ENCODE measurements around the gene KCNH8. TPM values are rescaled to one million over a fixed set of nuclear protein-coding genes. Genes with fewer than 3 reads are reported as not detected.

The KCNH8 gene
- total and polyA plus RNA-seq, 4 donors, result 0.02 to 0.08 (median 0.05) TPM; not detected in 1

DNA sequence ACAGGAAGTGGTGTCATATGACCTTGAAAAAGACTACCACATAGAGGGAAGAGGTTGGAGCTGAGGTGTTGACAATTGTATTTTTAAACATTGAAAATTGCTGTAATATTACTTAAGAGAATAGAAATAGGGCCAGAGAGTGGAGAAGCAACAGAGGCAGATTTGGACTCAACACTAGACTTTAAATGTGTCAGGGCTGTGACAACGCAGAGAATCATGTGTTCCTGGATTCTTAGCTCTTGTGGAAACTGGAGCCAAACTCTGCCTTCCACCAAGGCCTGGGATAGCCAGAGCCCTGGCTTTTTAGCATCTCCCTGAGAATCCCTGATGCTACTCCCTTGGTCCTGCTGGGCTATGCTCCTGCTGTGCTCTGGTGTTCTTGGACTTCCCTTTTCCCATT lies 277.5 kb downstream of the KCNH8 start:
- Histone ChIP-seq H3K36me3 (ENCODE audit: control insufficient read depth in 4 of 4, insufficient read depth in 3 of 4, low read depth in 1 of 4, low read length in 3 of 4) (no peaks in the 10 kb centered on the region), H3K4me3 (ENCODE audit: low read depth in 1 of 3, low read length in 3 of 3) (no peak overlapping the region), H3K9ac (ENCODE audit: low read depth in 1 of 2, low read length in 2 of 2) (no peak overlapping the region), H3K4me1 (ENCODE audit: control insufficient read depth in 4 of 4, insufficient read depth in 4 of 4, low read length in 3 of 4) (no peaks in the 10 kb centered on the region), H3K27ac (ENCODE audit: low read depth in 1 of 2, low read length in 2 of 2) (no peak overlapping the region), H3K27me3 (ENCODE audit: control insufficient read depth in 4 of 4, insufficient read depth in 4 of 4, low read length in 3 of 4) (no peaks in the 10 kb centered on the region), H3K9me3 (ENCODE audit: control insufficient read depth in 4 of 4, low read length in 3 of 4) (no peaks in the 10 kb centered on the region)
- WGBS, result 87% methylated on average over 1 of the region's 1 CpG
- no peak for TF ChIP-seq FOXA2 (IDR thresholded peaks at IDR 0.05)
- no peak for TF ChIP-seq GABPA (IDR thresholded peaks at IDR 0.05 in 1 of 2, conservative IDR thresholded peaks at IDR 0.05 in 1 of 2)
- TF ChIP-seq RXRA (IDR thresholded peaks at IDR 0.05), result no peak
- TF ChIP-seq HNF4G (IDR thresholded peaks at IDR 0.05), result no peak
- no peak for TF ChIP-seq RAD21 (IDR thresholded peaks at IDR 0.05)
- no peak for TF ChIP-seq YY1 (IDR thresholded peaks at IDR 0.05)
- no peak for TF ChIP-seq FOXA1 (IDR thresholded peaks at IDR 0.05)
- TF ChIP-seq, protein P1, sequence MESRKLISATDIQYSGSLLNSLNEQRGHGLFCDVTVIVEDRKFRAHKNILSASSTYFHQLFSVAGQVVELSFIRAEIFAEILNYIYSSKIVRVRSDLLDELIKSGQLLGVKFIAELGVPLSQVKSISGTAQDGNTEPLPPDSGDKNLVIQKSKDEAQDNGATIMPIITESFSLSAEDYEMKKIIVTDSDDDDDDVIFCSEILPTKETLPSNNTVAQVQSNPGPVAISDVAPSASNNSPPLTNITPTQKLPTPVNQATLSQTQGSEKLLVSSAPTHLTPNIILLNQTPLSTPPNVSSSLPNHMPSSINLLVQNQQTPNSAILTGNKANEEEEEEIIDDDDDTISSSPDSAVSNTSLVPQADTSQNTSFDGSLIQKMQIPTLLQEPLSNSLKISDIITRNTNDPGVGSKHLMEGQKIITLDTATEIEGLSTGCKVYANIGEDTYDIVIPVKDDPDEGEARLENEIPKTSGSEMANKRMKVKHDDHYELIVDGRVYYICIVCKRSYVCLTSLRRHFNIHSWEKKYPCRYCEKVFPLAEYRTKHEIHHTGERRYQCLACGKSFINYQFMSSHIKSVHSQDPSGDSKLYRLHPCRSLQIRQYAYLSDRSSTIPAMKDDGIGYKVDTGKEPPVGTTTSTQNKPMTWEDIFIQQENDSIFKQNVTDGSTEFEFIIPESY (IDR thresholded peaks at IDR 0.05), result no peak
- TF ChIP-seq, protein P2, sequence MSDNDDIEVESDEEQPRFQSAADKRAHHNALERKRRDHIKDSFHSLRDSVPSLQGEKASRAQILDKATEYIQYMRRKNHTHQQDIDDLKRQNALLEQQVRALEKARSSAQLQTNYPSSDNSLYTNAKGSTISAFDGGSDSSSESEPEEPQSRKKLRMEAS (IDR thresholded peaks at IDR 0.05), result no peak
- TF ChIP-seq SP1 (IDR thresholded peaks at IDR 0.05), result no peak
- TF ChIP-seq, protein P3, sequence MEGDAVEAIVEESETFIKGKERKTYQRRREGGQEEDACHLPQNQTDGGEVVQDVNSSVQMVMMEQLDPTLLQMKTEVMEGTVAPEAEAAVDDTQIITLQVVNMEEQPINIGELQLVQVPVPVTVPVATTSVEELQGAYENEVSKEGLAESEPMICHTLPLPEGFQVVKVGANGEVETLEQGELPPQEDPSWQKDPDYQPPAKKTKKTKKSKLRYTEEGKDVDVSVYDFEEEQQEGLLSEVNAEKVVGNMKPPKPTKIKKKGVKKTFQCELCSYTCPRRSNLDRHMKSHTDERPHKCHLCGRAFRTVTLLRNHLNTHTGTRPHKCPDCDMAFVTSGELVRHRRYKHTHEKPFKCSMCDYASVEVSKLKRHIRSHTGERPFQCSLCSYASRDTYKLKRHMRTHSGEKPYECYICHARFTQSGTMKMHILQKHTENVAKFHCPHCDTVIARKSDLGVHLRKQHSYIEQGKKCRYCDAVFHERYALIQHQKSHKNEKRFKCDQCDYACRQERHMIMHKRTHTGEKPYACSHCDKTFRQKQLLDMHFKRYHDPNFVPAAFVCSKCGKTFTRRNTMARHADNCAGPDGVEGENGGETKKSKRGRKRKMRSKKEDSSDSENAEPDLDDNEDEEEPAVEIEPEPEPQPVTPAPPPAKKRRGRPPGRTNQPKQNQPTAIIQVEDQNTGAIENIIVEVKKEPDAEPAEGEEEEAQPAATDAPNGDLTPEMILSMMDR (IDR thresholded peaks at IDR 0.05; ENCODE audit: low read depth, low read length, missing input control), result no peak
- TF ChIP-seq HNF4A (conservative IDR thresholded peaks at IDR 0.05), result no peak
- TF ChIP-seq, protein P4, sequence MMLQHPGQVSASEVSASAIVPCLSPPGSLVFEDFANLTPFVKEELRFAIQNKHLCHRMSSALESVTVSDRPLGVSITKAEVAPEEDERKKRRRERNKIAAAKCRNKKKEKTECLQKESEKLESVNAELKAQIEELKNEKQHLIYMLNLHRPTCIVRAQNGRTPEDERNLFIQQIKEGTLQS (IDR thresholded peaks at IDR 0.05), result no peak
- TF ChIP-seq TAF1 (conservative IDR thresholded peaks at IDR 0.05), result no peak
- TF ChIP-seq, protein P5, sequence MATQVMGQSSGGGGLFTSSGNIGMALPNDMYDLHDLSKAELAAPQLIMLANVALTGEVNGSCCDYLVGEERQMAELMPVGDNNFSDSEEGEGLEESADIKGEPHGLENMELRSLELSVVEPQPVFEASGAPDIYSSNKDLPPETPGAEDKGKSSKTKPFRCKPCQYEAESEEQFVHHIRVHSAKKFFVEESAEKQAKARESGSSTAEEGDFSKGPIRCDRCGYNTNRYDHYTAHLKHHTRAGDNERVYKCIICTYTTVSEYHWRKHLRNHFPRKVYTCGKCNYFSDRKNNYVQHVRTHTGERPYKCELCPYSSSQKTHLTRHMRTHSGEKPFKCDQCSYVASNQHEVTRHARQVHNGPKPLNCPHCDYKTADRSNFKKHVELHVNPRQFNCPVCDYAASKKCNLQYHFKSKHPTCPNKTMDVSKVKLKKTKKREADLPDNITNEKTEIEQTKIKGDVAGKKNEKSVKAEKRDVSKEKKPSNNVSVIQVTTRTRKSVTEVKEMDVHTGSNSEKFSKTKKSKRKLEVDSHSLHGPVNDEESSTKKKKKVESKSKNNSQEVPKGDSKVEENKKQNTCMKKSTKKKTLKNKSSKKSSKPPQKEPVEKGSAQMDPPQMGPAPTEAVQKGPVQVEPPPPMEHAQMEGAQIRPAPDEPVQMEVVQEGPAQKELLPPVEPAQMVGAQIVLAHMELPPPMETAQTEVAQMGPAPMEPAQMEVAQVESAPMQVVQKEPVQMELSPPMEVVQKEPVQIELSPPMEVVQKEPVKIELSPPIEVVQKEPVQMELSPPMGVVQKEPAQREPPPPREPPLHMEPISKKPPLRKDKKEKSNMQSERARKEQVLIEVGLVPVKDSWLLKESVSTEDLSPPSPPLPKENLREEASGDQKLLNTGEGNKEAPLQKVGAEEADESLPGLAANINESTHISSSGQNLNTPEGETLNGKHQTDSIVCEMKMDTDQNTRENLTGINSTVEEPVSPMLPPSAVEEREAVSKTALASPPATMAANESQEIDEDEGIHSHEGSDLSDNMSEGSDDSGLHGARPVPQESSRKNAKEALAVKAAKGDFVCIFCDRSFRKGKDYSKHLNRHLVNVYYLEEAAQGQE (IDR thresholded peaks at IDR 0.05), result no peak
- no peak for DNase-seq (ENCODE audit: low spot score)
